GM06990 (cell line): Measurements from ENCODE around the gene KCNA5.

Experiments used
- DNase-seq: peaks from one replicate; pipeline ENCODE4 v3.0.0-alpha.2; 2011; ENCODE audit not compliant: insufficient read length; ENCODE audit errors: extremely low read depth
- H3K27me3 ChIP-seq: replicated peaks from 2 replicates; pipeline ENCODE4 v1.6.0; 2011; ENCODE audit warnings: low read length; ENCODE audit not compliant: control insufficient read depth, insufficient read depth
- H3K36me3 ChIP-seq: 2 replicates; pipeline ENCODE4 v1.5.1; 2011; ENCODE audit warnings: low read length; ENCODE audit not compliant: control insufficient read depth, insufficient read depth
- H3K4me3 ChIP-seq: replicated peaks from 2 replicates; pipeline ENCODE4 v1.5.1; 2011; ENCODE audit warnings: low read depth, mild to moderate bottlenecking, control low read depth, low read length
- CTCF ChIP-seq: IDR thresholded peaks from 2 replicates; pipeline ENCODE4 v1.5.1; 2011; ENCODE audit warnings: low read length, control low read depth, mild to moderate bottlenecking, inconsistent platforms; ENCODE audit not compliant: insufficient read depth, poor library complexity, severe bottlenecking

KCNA5 gene

DNA sequence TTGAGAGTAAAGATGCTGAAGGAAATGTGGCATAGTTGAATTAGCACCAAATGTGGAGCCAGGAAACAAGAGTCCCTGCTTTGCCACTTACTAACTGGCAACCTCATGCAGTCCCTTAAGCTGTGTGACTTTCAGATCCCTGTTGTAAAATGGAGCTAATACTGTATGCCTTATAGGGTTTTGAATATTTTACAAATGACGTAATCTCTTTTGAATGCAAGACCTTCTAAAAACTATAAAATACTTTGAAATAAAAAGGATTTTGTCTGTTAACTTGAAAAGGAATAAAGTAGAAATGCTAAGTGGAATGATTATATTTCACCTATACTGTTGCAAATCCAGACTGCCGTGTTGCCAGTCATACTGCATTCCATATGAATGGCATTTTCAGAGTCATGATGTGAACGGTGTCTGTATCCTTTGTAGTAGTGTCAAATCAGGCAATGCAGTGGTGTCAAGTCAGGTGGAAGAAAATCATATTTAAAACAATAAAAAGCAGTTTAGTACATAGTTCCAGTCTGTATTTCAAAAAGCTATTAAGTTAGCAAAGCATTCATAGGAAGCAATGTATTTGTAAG lies 21.3 kb downstream of the KCNA5 start:
- no peak for DNase-seq
- Histone ChIP-seq H3K4me3 (no peak overlapping the region), H3K27me3 (no peaks in the 10 kb centered on the region; the same call in 1 of the 2 replicates), H3K36me3 (no peaks in the 10 kb centered on the region)
- no peak for TF ChIP-seq CTCF

DNA sequence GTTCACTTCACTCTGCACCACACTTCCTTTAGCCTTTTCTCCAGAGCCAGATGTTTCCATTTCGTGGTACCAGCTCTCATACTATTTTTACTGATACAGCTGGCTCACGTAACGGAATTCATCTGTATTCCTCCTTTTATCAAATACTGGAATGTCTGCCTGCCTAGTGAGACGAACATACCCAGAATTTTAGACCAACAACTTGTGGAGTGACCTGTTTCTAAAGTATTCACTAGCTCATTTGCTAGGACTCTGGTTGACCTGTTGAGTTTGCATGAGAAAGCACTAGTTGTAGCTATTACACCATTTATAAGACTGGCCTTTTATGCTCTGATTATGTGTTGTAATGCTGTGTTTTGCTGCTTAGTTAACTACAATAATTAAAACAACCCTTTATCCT lies 22.6 kb downstream of the KCNA5 start:
- no peaks in the 10 kb centered on the region for H3K36me3 ChIP-seq
- no peak overlapping the region for H3K4me3 ChIP-seq
- H3K27me3 ChIP-seq = no peaks in the 10 kb centered on the region; the same call in 1 of the 2 replicates
- no peak for TF ChIP-seq CTCF
- DNase-seq = no peak

GRCh38 chr12:5068126-5068525 lies 24.4 kb downstream of the KCNA5 start:
- Histone ChIP-seq H3K36me3 (no peaks in the 10 kb centered on the region), H3K4me3 (no peak overlapping the region), H3K27me3 (no peaks in the 10 kb centered on the region; the same call in 1 of the 2 replicates)
- no peak for DNase-seq
- no peak for TF ChIP-seq CTCF

DNA sequence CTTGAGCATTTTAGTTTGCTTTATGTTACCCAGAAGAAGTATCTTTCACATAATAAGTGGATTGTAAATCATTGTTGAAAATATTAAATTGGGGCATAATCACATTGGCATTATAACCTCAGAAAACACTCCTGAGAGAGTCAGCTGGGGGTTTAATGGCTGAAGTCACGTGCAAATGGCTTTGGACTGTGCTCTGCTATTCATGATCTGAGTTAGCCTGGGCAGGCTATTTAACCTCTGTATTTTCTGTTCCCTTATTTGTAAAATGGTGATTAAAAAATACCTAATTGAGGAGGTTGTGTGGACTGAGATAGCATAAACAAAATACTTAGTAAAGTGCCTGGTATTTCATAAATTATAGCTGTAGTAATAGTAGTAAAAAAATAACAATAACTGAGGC lies 24.9 kb downstream of the KCNA5 start:
- no peak for DNase-seq
- Histone ChIP-seq H3K36me3 (no peaks in the 10 kb centered on the region), H3K27me3 (no peaks in the 10 kb centered on the region; the same call in 1 of the 2 replicates), H3K4me3 (no peak overlapping the region)
- TF ChIP-seq CTCF = no peak

- no peaks in the 10 kb centered on the region for H3K27me3 ChIP-seq
- DNase-seq = no peak
- no peak overlapping the region for H3K4me3 ChIP-seq
- TF ChIP-seq CTCF = no peak
- H3K36me3 ChIP-seq = no peaks in the 10 kb centered on the region
These were observed 26.4 kb downstream of the KCNA5 start for GRCh38 chr12:5070090-5070489.

GRCh38 chr12:5071496-5071895 lies 27.8 kb downstream of the KCNA5 start:
- TF ChIP-seq CTCF = no peak
- Histone ChIP-seq H3K36me3 (no peaks in the 10 kb centered on the region), H3K4me3 (no peak overlapping the region), H3K27me3 (no peaks in the 10 kb centered on the region)
- no peak for DNase-seq
